Vagina (tissue), 2 donors: ENCODE data around the gene EMC10. TPM values are rescaled to one million over a fixed set of nuclear protein-coding genes. Genes with fewer than 3 reads are reported as not detected.

ENCODE experiments used
- DNase-seq, 2 donors: peaks; one replicate each; pipeline ENCODE4 v3.0.0-alpha.2; 2017; ENCODE audit errors: extremely low spot score in 2 of 2
- H3K27ac ChIP-seq: fragments of 200-600 bp; sonication (generic); one replicate; pipeline ENCODE4 v1.5.1; 2019
- H3K27me3 ChIP-seq: fragments of 200-600 bp; sonication (generic); one replicate; pipeline ENCODE4 v1.5.1; 2019
- H3K36me3 ChIP-seq, 2 donors: fragments of 200-600 bp; sonication (generic); one replicate each; pipeline ENCODE4 v1.5.1; 2017 to 2019
- H3K4me1 ChIP-seq: fragments of 200-600 bp; sonication (generic); one replicate; pipeline ENCODE4 v1.5.1; 2019
- H3K4me3 ChIP-seq, 2 donors: fragments of 200-600 bp; sonication (generic); 1 replicate in 1 of 2; 2 replicates in 1 of 2; pipeline ENCODE4 v1.5.1; 2016 to 2019
- H3K9me3 ChIP-seq: fragments of 200-600 bp; sonication (generic); one replicate; pipeline ENCODE4 v1.5.1; 2019
- POLR2A ChIP-seq, 2 donors: fragments of 450-650 bp; IDR thresholded peaks; one replicate each; pipeline ENCODE4 v1.6.1; 2017; ENCODE audit warnings: antibody characterized with exemption in 2 of 2, mild to moderate bottlenecking in 2 of 2, moderate library complexity in 2 of 2
- POLR2AphosphoS5 ChIP-seq, 2 donors: sonication (generic); formaldehyde crosslinking; IDR thresholded peaks; one replicate each; pipeline ENCODE4 v1.9.0; 2017; ENCODE audit warnings: antibody characterized with exemption in 2 of 2, mild to moderate bottlenecking in 2 of 2, low read depth in 1 of 2; ENCODE audit not compliant: insufficient read depth in 1 of 2
- intact Hi-C: fragments of 100-400 bp; cut with DNase I; formaldehyde crosslinking; loops from one replicate; pipeline ENCODE4 v1.15.1; 2023
- total RNA-seq: library from RNA; depleted of rRNA; stranded (reverse); fragments of >200 nt; gene quantifications from one replicate; pipeline ENCODE4 v1.2.3, GENCODE V29; 2016
- TF ChIP-seq, protein P1 (sequence below), 3 experiments: fragments of 450-650 bp in 2 of 3; fragments of 200-600 bp in 1 of 3; sonication (generic) in 1 of 3; IDR thresholded peaks; one replicate each; pipeline ENCODE4 v1.5.1; 2017 to 2019; ENCODE audit warnings: antibody characterized with exemption in 3 of 3, mild to moderate bottlenecking in 2 of 3, moderate library complexity in 2 of 3

The EMC10 gene
- total RNA-seq, 1 donor from 2014 or later: 33.1 TPM

DNA sequence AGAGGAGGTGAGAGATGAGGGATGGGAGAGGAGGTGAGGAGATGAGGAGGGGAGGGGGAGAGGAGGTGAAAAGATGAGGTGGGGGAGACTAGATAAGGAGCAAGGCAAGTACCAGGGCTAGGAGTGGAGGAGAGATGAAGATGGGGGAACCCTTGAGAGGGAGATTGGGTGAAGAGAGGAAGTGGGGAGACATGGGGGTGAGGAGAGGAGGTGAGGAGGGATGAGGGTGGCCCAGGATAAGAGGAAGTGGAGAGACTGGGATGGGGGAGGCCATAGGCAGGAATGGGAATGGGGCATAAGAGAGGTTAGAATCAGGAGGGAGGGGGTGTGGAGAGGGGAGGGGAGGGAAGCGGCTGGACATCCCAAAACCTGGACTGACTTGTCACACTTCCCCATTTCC lies 16.7 kb upstream of the EMC10 start:
- Histone ChIP-seq H3K27ac (no peak overlapping the region), H3K4me1 (no peaks in the 10 kb centered on the region), H3K36me3 (no peaks in the 10 kb centered on the region), H3K9me3 (no peaks in the 10 kb centered on the region), H3K4me3 (no peak overlapping the region), H3K27me3 (no peaks in the 10 kb centered on the region)
- DNase-seq: no peak
- intact Hi-C loops: no loop called here
- TF ChIP-seq POLR2A (IDR thresholded peaks at IDR 0.05): no peak
- TF ChIP-seq, protein P1, sequence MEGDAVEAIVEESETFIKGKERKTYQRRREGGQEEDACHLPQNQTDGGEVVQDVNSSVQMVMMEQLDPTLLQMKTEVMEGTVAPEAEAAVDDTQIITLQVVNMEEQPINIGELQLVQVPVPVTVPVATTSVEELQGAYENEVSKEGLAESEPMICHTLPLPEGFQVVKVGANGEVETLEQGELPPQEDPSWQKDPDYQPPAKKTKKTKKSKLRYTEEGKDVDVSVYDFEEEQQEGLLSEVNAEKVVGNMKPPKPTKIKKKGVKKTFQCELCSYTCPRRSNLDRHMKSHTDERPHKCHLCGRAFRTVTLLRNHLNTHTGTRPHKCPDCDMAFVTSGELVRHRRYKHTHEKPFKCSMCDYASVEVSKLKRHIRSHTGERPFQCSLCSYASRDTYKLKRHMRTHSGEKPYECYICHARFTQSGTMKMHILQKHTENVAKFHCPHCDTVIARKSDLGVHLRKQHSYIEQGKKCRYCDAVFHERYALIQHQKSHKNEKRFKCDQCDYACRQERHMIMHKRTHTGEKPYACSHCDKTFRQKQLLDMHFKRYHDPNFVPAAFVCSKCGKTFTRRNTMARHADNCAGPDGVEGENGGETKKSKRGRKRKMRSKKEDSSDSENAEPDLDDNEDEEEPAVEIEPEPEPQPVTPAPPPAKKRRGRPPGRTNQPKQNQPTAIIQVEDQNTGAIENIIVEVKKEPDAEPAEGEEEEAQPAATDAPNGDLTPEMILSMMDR (IDR thresholded peaks at IDR 0.05): no peak
- TF ChIP-seq POLR2AphosphoS5 (IDR thresholded peaks at IDR 0.05; ENCODE audit: insufficient read depth in 1 of 2, low read depth in 1 of 2): no peak

DNA sequence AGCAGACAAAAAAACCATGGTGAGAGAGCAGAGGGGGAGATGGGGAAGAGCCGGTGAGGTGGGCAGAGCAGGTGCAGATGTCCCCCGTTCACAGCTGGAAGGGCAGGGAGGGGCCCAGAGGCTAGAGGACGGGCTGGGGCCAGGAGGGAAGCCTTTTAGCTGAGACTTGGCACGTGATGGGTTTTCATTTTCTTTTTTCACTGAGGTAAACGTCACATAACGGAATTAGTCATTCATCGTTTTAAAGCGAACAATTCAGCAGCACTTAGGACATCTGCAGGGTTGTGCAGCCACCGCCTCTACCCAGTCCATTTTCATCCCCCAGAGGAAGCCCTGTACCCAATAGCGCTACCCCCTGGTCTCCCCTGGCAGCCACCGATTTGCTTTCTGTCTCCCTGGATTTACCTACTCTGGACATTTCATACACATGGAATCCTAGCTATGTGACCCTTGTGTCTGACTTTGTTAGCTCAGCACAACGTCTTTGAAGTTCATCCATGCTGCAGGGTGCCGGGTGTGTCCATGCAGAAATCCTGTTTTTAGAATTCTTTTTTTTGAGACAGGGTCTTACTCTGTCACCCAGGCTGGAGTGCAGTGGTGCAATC lies 16.0 kb upstream of the EMC10 start:
- no peaks in the 10 kb centered on the region for H3K9me3 ChIP-seq
- no peak overlapping the region for H3K27ac ChIP-seq
- H3K27me3 ChIP-seq: no peaks in the 10 kb centered on the region
- DNase-seq: no peak
- H3K4me1 ChIP-seq: no peaks in the 10 kb centered on the region
- H3K4me3 ChIP-seq: no peak overlapping the region
- TF ChIP-seq, protein P1 (IDR thresholded peaks at IDR 0.05): no peak
- TF ChIP-seq POLR2A (IDR thresholded peaks at IDR 0.05) (no peak), POLR2AphosphoS5 (IDR thresholded peaks at IDR 0.05; ENCODE audit: insufficient read depth in 1 of 2, low read depth in 1 of 2) (no peak)
- intact Hi-C loops: no loop called here
- no peaks in the 10 kb centered on the region for H3K36me3 ChIP-seq

DNA sequence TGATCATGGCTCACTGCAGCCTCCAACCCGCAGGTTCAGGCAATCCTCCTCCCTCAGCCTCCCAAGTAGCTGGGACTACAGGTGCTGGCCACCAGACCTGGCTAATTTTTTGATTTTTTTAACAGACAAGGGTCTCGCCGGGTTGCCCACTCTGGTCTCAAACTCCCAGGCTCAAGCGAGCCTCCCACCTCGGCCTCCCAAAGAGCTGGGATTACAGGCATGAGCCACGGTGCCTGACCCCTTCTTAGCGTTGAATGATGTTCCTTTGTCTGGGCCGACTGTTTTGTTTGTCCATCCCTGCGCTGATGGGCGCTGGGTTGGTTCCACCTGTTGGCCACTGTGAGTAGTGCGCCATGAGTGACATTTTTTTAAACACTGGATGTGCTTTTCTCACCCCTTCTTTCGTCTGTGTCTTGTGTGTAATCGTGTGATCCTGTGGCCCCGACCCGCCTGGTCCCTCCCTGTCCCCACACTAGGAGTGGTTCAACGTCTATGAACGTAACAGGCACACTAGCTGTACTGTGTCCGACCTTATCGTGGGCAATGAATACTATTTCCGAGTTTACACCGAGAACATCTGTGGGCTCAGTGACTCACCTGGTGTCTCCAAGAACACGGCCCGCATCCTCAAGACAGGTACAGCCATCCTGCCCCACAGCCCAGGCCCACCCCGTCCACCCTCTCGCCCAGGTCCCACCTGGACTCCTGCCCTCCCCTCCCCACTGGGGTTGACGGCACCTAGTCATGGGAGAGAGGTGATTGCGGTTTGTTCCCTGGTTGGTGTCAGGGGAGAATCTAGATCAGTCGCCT lies 15.0 kb upstream of the EMC10 start:
- no peaks in the 10 kb centered on the region for H3K27me3 ChIP-seq

DNA sequence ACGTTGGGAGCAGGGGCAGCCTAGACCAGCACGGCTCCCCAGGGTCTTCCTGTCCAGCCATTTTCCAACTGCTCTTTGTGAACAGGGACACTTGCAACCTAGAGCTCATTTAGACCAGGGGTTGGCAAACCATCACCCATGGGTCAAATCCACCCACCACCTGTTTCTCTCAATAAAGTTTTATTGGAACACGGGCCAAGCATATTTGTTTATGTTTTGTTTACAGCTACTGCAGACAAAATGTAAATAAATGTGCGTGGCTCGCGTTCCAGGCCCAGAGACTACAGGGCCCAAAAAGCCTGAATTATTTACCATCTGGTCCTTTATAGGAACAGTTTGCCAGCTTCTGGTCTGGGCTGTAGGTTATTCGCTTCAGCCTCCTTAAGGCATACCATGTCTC lies 13.3 kb upstream of the EMC10 start:
- H3K27ac ChIP-seq: no peak overlapping the region
- no peak overlapping the region for H3K4me3 ChIP-seq
- intact Hi-C loops: no loop called here
- H3K36me3 ChIP-seq: no peaks in the 10 kb centered on the region
- H3K9me3 ChIP-seq: no peaks in the 10 kb centered on the region
- no peaks in the 10 kb centered on the region for H3K27me3 ChIP-seq
- DNase-seq: no peak
- TF ChIP-seq, protein P1 (IDR thresholded peaks at IDR 0.05): no peak
- TF ChIP-seq POLR2AphosphoS5 (IDR thresholded peaks at IDR 0.05; ENCODE audit: insufficient read depth in 1 of 2, low read depth in 1 of 2) (no peak), POLR2A (IDR thresholded peaks at IDR 0.05) (no peak)
- H3K4me1 ChIP-seq: no peaks in the 10 kb centered on the region

More for the DNA sequence above, 15.0 kb upstream of the EMC10 start:
- H3K36me3 ChIP-seq: no peaks in the 10 kb centered on the region
- no peak overlapping the region for H3K4me3 ChIP-seq
- no peak overlapping the region for H3K27ac ChIP-seq
- intact Hi-C loops: no loop called here
- DNase-seq: no peak
- TF ChIP-seq POLR2AphosphoS5 (IDR thresholded peaks at IDR 0.05; ENCODE audit: insufficient read depth in 1 of 2, low read depth in 1 of 2): no peak
- TF ChIP-seq, protein P1 (IDR thresholded peaks at IDR 0.05): peak in 2 of 3 experiments; percentile 55 to 62
- no peaks in the 10 kb centered on the region for H3K9me3 ChIP-seq
- no peaks in the 10 kb centered on the region for H3K4me1 ChIP-seq

DNA sequence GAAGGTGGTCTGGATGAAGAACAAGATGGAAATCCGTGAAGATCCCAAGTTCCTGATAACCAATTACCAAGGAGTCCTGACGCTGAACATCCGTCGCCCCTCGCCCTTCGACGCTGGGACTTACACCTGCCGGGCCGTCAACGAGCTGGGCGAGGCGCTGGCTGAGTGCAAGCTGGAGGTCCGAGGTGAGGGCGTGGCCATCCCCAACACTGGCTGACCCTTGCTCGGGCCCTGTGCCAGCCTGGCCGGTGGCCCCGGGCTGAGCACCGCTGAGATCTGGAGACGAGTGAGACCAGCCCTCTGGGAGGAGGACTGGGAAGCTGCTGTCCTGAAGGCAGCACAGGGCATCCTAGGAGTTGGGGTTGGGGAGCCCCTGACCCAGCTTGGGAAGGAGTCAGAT lies 12.0 kb upstream of the EMC10 start:
- Histone ChIP-seq H3K27me3 (no peaks in the 10 kb centered on the region), H3K4me3 (no peak overlapping the region), H3K36me3 (no peaks in the 10 kb centered on the region), H3K4me1 (no peaks in the 10 kb centered on the region), H3K9me3 (no peaks in the 10 kb centered on the region), H3K27ac (no peak overlapping the region)
- no peak for DNase-seq
- intact Hi-C loops: no loop called here
- TF ChIP-seq, protein P1 (IDR thresholded peaks at IDR 0.05): no peak
- TF ChIP-seq POLR2A (IDR thresholded peaks at IDR 0.05) (no peak), POLR2AphosphoS5 (IDR thresholded peaks at IDR 0.05; ENCODE audit: insufficient read depth in 1 of 2, low read depth in 1 of 2) (no peak)
